ENCODE data around the gene CTH. TPM values are rescaled to one million over a fixed set of nuclear protein-coding genes. Genes with fewer than 3 reads are reported as not detected.
A peak's percentile ranks its signal among the peaks of the same experiment; 100 is the strongest.
"Not testable (repeated sequence)": the region's sequence is repeated elsewhere in the genome, so short reads cannot be mapped to it uniquely, and the experiment has no call there.

CTH gene
- total RNA-seq, 1 experiment from 2014 or later, result 1.1 TPM

GRCh38 chr1:70397013-70397412, 14.1 kb upstream of the CTH start:
- no peaks in the 10 kb centered on the region for H3K9me3 ChIP-seq
- no peaks in the 10 kb centered on the region for H3K27me3 ChIP-seq
- no peaks in the 10 kb centered on the region for H3K36me3 ChIP-seq
- H3K4me3 ChIP-seq, result no peak overlapping the region
- no peak for DNase-seq

GRCh38 chr1:70400335-70400734, 10.7 kb upstream of the CTH start:
- Histone ChIP-seq H3K27me3 (no peaks in the 10 kb centered on the region), H3K36me3 (no peaks in the 10 kb centered on the region), H3K9me3 (no peaks in the 10 kb centered on the region), H3K4me3 (no peak overlapping the region)
- DNase-seq, result no peak

- Histone ChIP-seq H3K9me3 (no peaks in the 10 kb centered on the region), H3K4me3 (no peak overlapping the region), H3K36me3 (no peaks in the 10 kb centered on the region), H3K27me3 (no peaks in the 10 kb centered on the region)
- DNase-seq, result no peak
These were observed 9.1 kb upstream of the CTH start for GRCh38 chr1:70401974-70402373.

- Histone ChIP-seq H3K27me3 (no peaks in the 10 kb centered on the region), H3K9me3 (no peaks in the 10 kb centered on the region), H3K36me3 (no peaks in the 10 kb centered on the region), H3K4me3 (no peak overlapping the region)
- no peak for DNase-seq
These were observed 7.3 kb upstream of the CTH start for GRCh38 chr1:70403759-70404158.

- no peak for DNase-seq
- Histone ChIP-seq H3K27me3 (no peaks in the 10 kb centered on the region), H3K9me3 (no peaks in the 10 kb centered on the region), H3K36me3 (no peaks in the 10 kb centered on the region), H3K4me3 (no peak overlapping the region)
These were observed 5.2 kb upstream of the CTH start for GRCh38 chr1:70405780-70406416.

- Histone ChIP-seq H3K27me3 (peaks cover 2% of the 10 kb centered on the region; the same call in 1 of the 2 replicates), H3K9me3 (no peaks in the 10 kb centered on the region), H3K4me3 (no peak overlapping the region), H3K36me3 (no peaks in the 10 kb centered on the region)
- no peak for DNase-seq
These were observed 1.9 kb upstream of the CTH start for GRCh38 chr1:70409136-70409535.

- no peak for DNase-seq
- Histone ChIP-seq H3K4me3 (peak overlapping the region; percentile 73), H3K9me3 (no peaks in the 10 kb centered on the region), H3K36me3 (no peaks in the 10 kb centered on the region), H3K27me3 (peaks cover 2% of the 10 kb centered on the region; the same call in 1 of the 2 replicates)
These were observed 334 bp downstream of the CTH start for GRCh38 chr1:70411360-70411844.

GRCh38 chr1:70415882-70416281, 4.8 kb downstream of the CTH start:
- DNase-seq, result no peak
- Histone ChIP-seq H3K9me3 (no peaks in the 10 kb centered on the region), H3K36me3 (no peaks in the 10 kb centered on the region), H3K4me3 (no peak overlapping the region), H3K27me3 (peaks cover 2% of the 10 kb centered on the region; the same call in 1 of the 2 replicates)

- not testable (repeated sequence) for H3K4me3 ChIP-seq, H3K9me3 ChIP-seq, DNase-seq, H3K36me3 ChIP-seq, H3K27me3 ChIP-seq
These were observed 8.1 kb downstream of the CTH start for GRCh38 chr1:70418973-70419734.

GRCh38 chr1:70420320-70420719, 9.3 kb downstream of the CTH start:
- no peaks in the 10 kb centered on the region for H3K9me3 ChIP-seq
- no peak overlapping the region for H3K4me3 ChIP-seq
- no peak for DNase-seq
- no peaks in the 10 kb centered on the region for H3K27me3 ChIP-seq
- H3K36me3 ChIP-seq, result no peaks in the 10 kb centered on the region

- no peaks in the 10 kb centered on the region for H3K36me3 ChIP-seq
- H3K4me3 ChIP-seq, result no peak overlapping the region
- no peaks in the 10 kb centered on the region for H3K9me3 ChIP-seq
- H3K27me3 ChIP-seq, result no peaks in the 10 kb centered on the region
- no peak for DNase-seq
These were observed 15.4 kb downstream of the CTH start for GRCh38 chr1:70426154-70427131.

GRCh38 chr1:70427976-70428375, 16.9 kb downstream of the CTH start:
- no peak for DNase-seq
- H3K27me3 ChIP-seq, result no peaks in the 10 kb centered on the region
- no peak overlapping the region for H3K4me3 ChIP-seq
- no peaks in the 10 kb centered on the region for H3K36me3 ChIP-seq
- H3K9me3 ChIP-seq, result no peaks in the 10 kb centered on the region

GRCh38 chr1:70429219-70429618, 18.2 kb downstream of the CTH start:
- Histone ChIP-seq H3K4me3 (no peak overlapping the region), H3K27me3 (no peaks in the 10 kb centered on the region), H3K9me3 (no peaks in the 10 kb centered on the region), H3K36me3 (no peaks in the 10 kb centered on the region)
- DNase-seq, result no peak

GRCh38 chr1:70429757-70430156, 18.7 kb downstream of the CTH start:
- H3K36me3 ChIP-seq, result no peaks in the 10 kb centered on the region
- no peak overlapping the region for H3K4me3 ChIP-seq
- DNase-seq, result no peak
- no peaks in the 10 kb centered on the region for H3K9me3 ChIP-seq
- no peaks in the 10 kb centered on the region for H3K27me3 ChIP-seq

- Histone ChIP-seq H3K27me3 (no peaks in the 10 kb centered on the region), H3K9me3 (no peaks in the 10 kb centered on the region), H3K36me3 (no peaks in the 10 kb centered on the region), H3K4me3 (no peak overlapping the region)
- DNase-seq, result no peak
These were observed 20.2 kb downstream of the CTH start for GRCh38 chr1:70431317-70431716.

GRCh38 chr1:70431874-70432273, 20.8 kb downstream of the CTH start:
- no peaks in the 10 kb centered on the region for H3K9me3 ChIP-seq
- DNase-seq, result no peak
- no peaks in the 10 kb centered on the region for H3K36me3 ChIP-seq
- no peak overlapping the region for H3K4me3 ChIP-seq
- no peaks in the 10 kb centered on the region for H3K27me3 ChIP-seq
